SK-N-SH treated with all-trans-retinoic acid at 6 μM for 48 hours (cell line): ENCODE results near the gene RHBDF2.

Experiments used
- ATAC-seq: fragments of 200-7000 bp; cut with Tn5 transposase; 3 replicates; pipeline ENCODE4 v1.9.1; 2020; ENCODE audit warnings: mild to moderate bottlenecking, moderate library complexity
- ARNTL ChIP-seq: fragments of 450-650 bp; formaldehyde crosslinking; IDR thresholded peaks from 2 replicates; pipeline ENCODE4 v1.5.0; 2020; ENCODE audit warnings: low read depth, mild to moderate bottlenecking, moderate library complexity, borderline replicate concordance
- BACH2 ChIP-seq: fragments of 250-450 bp; sonication (Bioruptor Pico); IDR thresholded peaks from 2 replicates; pipeline ENCODE4 v1.9.0; 2021; ENCODE audit warnings: mild to moderate bottlenecking, borderline replicate concordance
- CSDC2 ChIP-seq: fragments of 250-450 bp; sonication (Bioruptor Pico); IDR thresholded peaks from 2 replicates; pipeline ENCODE4 v1.5.0; 2020; ENCODE audit warnings: mild to moderate bottlenecking, moderate library complexity
- ESRRG ChIP-seq: fragments of 250-450 bp; sonication (Bioruptor Pico); IDR thresholded peaks from 2 replicates; pipeline ENCODE4 v1.6.1; 2021; ENCODE audit warnings: mild to moderate bottlenecking
- GLIS3 ChIP-seq: fragments of 250-450 bp; sonication (Bioruptor Pico); IDR thresholded peaks from 2 replicates; pipeline ENCODE4 v1.5.0; 2020; ENCODE audit warnings: mild to moderate bottlenecking, moderate library complexity
- ISL1 ChIP-seq: fragments of 250-450 bp; sonication (Bioruptor Pico); IDR thresholded peaks from 2 replicates; pipeline ENCODE4 v2.1.2; 2022; ENCODE audit warnings: mild to moderate bottlenecking, moderate library complexity
- OSR1 ChIP-seq: fragments of 250-450 bp; sonication (Bioruptor Pico); IDR thresholded peaks from 2 replicates; pipeline ENCODE4 v1.8.0; 2022; ENCODE audit warnings: moderate library complexity, mild to moderate bottlenecking, inconsistent platforms
- PPARA ChIP-seq: fragments of 250-450 bp; sonication (Bioruptor Pico); IDR thresholded peaks from 2 replicates; pipeline ENCODE4 v1.5.0; 2020; ENCODE audit warnings: mild to moderate bottlenecking, borderline replicate concordance
- RARB ChIP-seq: fragments of 250-450 bp; sonication (Bioruptor Pico); IDR thresholded peaks from 2 replicates; pipeline ENCODE4 v1.8.0; 2021; ENCODE audit warnings: mild to moderate bottlenecking, moderate library complexity
- SNAI2 ChIP-seq: fragments of 250-450 bp; sonication (Bioruptor Pico); IDR thresholded peaks from 2 replicates; pipeline ENCODE4 v1.5.0; 2020; ENCODE audit warnings: mild to moderate bottlenecking, moderate library complexity
- TCF4 ChIP-seq: fragments of 250-450 bp; sonication (Bioruptor Pico); IDR thresholded peaks from 2 replicates; pipeline ENCODE4 v1.8.0; 2021; ENCODE audit warnings: mild to moderate bottlenecking, moderate library complexity, borderline replicate concordance
- TOX ChIP-seq: fragments of 250-450 bp; sonication (Bioruptor Pico); IDR thresholded peaks from 2 replicates; pipeline ENCODE4 v1.8.0; 2021; ENCODE audit warnings: mild to moderate bottlenecking, moderate library complexity, borderline replicate concordance
- TSHZ2 ChIP-seq: fragments of 250-450 bp; sonication (Bioruptor Pico); IDR thresholded peaks from 2 replicates; pipeline ENCODE4 v1.5.0; 2020; ENCODE audit warnings: mild to moderate bottlenecking, moderate library complexity
- ZC3H10 ChIP-seq: fragments of 250-450 bp; sonication (Bioruptor Pico); IDR thresholded peaks from 2 replicates; pipeline ENCODE4 v1.5.1; 2021; ENCODE audit warnings: mild to moderate bottlenecking, moderate library complexity
- ZFP3 ChIP-seq: fragments of 250-450 bp; sonication (Bioruptor Pico); IDR thresholded peaks from 2 replicates; pipeline ENCODE4 v1.5.0; 2020; ENCODE audit warnings: mild to moderate bottlenecking, moderate library complexity
- ZFP30 ChIP-seq: fragments of 450-650 bp; formaldehyde crosslinking; IDR thresholded peaks from 2 replicates; pipeline ENCODE4 v1.5.0; 2022; ENCODE audit warnings: mild to moderate bottlenecking, moderate library complexity
- ZNF565 ChIP-seq: fragments of 450-650 bp; formaldehyde crosslinking; conservative IDR thresholded peaks from 2 replicates; pipeline ENCODE4 v1.5.0; 2020; ENCODE audit warnings: low read depth, mild to moderate bottlenecking, moderate library complexity
- ZNF70 ChIP-seq: fragments of 450-650 bp; formaldehyde crosslinking; IDR thresholded peaks from 2 replicates; pipeline ENCODE4 v1.5.0; 2020; ENCODE audit warnings: mild to moderate bottlenecking, moderate library complexity
- ZNF8 ChIP-seq: fragments of 450-650 bp; formaldehyde crosslinking; IDR thresholded peaks from 2 replicates; pipeline ENCODE4 v1.5.0; 2020; ENCODE audit warnings: mild to moderate bottlenecking, moderate library complexity
- TF ChIP-seq, protein P1 (sequence below): fragments of 250-450 bp; sonication (Bioruptor Pico); IDR thresholded peaks from 2 replicates; pipeline ENCODE4 v1.8.0; 2021; ENCODE audit warnings: low read depth, mild to moderate bottlenecking, moderate library complexity, borderline replicate concordance
- TF ChIP-seq, protein P2 (sequence below): fragments of 250-450 bp; sonication (Bioruptor Pico); IDR thresholded peaks from 2 replicates; pipeline ENCODE4 v1.5.1; 2020; ENCODE audit warnings: low read depth, mild to moderate bottlenecking, moderate library complexity
- TF ChIP-seq, protein P3 (sequence below): fragments of 250-450 bp; sonication (Bioruptor Pico); IDR thresholded peaks from 2 replicates; pipeline ENCODE4 v1.5.1; 2021; ENCODE audit warnings: mild to moderate bottlenecking, moderate library complexity

Gene RHBDF2

GRCh38 chr17:76432004-76432403 is 69.2 kb downstream of the RHBDF2 start:
- no peak for ATAC-seq
- TF ChIP-seq ZC3H10 (CRISPR knock-in tag), result no peak

- ATAC-seq, result no peak
- TF ChIP-seq PPARA (CRISPR knock-in tag) (no peak), ZNF565 (CRISPR knock-in tag) (no peak), CSDC2 (CRISPR knock-in tag) (no peak), SNAI2 (CRISPR knock-in tag) (no peak), ZNF70 (no peak), ISL1 (no peak), TSHZ2 (CRISPR knock-in tag) (no peak), OSR1 (CRISPR knock-in tag) (no peak)
Measured at GRCh38 chr17:76431509-76431908, 69.7 kb downstream of the RHBDF2 start.

DNA sequence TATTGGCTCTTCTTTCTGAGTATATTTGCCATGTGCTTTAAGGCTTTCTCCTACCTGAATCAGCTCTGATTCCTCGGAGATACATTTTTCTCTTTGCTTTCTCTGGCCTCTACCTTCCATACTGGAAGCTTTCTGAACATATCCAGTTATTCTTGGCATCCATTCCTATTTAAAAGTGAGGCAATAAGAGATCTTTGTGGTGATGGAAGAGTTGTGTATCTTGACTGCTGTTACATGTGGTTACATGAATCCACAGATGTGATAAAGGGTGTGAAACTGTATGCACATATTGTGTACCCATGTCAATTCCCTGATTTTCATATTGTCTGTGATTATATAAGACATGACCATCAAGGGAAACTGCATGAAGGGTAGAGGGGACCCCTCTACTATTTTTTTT is 72.7 kb downstream of the RHBDF2 start:
- TF ChIP-seq ARNTL (CRISPR knock-in tag), result no peak
- TF ChIP-seq PPARA (CRISPR knock-in tag), result no peak
- TF ChIP-seq GLIS3 (CRISPR knock-in tag), result no peak
- TF ChIP-seq TCF4 (CRISPR knock-in tag), result no peak
- TF ChIP-seq, protein P1, sequence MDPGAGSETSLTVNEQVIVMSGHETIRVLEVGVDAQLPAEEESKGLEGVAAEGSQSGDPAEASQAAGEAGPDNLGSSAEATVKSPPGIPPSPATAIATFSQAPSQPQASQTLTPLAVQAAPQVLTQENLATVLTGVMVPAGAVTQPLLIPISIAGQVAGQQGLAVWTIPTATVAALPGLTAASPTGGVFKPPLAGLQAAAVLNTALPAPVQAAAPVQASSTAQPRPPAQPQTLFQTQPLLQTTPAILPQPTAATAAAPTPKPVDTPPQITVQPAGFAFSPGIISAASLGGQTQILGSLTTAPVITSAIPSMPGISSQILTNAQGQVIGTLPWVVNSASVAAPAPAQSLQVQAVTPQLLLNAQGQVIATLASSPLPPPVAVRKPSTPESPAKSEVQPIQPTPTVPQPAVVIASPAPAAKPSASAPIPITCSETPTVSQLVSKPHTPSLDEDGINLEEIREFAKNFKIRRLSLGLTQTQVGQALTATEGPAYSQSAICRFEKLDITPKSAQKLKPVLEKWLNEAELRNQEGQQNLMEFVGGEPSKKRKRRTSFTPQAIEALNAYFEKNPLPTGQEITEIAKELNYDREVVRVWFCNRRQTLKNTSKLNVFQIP (CRISPR knock-in tag), result no peak
- TF ChIP-seq, protein P2, sequence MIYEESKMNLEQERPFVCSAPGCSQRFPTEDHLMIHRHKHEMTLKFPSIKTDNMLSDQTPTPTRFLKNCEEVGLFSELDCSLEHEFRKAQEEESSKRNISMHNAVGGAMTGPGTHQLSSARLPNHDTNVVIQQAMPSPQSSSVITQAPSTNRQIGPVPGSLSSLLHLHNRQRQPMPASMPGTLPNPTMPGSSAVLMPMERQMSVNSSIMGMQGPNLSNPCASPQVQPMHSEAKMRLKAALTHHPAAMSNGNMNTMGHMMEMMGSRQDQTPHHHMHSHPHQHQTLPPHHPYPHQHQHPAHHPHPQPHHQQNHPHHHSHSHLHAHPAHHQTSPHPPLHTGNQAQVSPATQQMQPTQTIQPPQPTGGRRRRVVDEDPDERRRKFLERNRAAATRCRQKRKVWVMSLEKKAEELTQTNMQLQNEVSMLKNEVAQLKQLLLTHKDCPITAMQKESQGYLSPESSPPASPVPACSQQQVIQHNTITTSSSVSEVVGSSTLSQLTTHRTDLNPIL (CRISPR knock-in tag), result no peak
- TF ChIP-seq BACH2 (CRISPR knock-in tag), result no peak
- no peak for TF ChIP-seq ZFP30
- no peak for TF ChIP-seq RARB (CRISPR knock-in tag)
- TF ChIP-seq ZC3H10 (CRISPR knock-in tag), result no peak
- no peak for TF ChIP-seq OSR1 (CRISPR knock-in tag)
- TF ChIP-seq TOX, result no peak
- no peak for TF ChIP-seq ZNF565 (CRISPR knock-in tag)
- TF ChIP-seq ZFP3, result no peak
- TF ChIP-seq, protein P3, sequence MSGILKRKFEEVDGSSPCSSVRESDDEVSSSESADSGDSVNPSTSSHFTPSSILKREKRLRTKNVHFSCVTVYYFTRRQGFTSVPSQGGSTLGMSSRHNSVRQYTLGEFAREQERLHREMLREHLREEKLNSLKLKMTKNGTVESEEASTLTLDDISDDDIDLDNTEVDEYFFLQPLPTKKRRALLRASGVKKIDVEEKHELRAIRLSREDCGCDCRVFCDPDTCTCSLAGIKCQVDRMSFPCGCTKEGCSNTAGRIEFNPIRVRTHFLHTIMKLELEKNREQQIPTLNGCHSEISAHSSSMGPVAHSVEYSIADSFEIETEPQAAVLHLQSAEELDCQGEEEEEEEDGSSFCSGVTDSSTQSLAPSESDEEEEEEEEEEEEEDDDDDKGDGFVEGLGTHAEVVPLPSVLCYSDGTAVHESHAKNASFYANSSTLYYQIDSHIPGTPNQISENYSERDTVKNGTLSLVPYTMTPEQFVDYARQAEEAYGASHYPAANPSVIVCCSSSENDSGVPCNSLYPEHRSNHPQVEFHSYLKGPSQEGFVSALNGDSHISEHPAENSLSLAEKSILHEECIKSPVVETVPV (CRISPR knock-in tag), result no peak
- TF ChIP-seq ZNF70, result no peak
- TF ChIP-seq ZNF8 (CRISPR knock-in tag), result no peak
- no peak for TF ChIP-seq SNAI2 (CRISPR knock-in tag)
- no peak for ATAC-seq

- peak; percentile 45 for ATAC-seq
- TF ChIP-seq ZNF8 (CRISPR knock-in tag) (no peak), RARB (CRISPR knock-in tag) (no peak), SNAI2 (CRISPR knock-in tag) (no peak), ESRRG (CRISPR knock-in tag) (no peak), ZNF565 (CRISPR knock-in tag) (no peak), TCF4 (CRISPR knock-in tag) (no peak), ZFP3 (no peak), GLIS3 (CRISPR knock-in tag) (no peak)
- TF ChIP-seq, protein P3 (CRISPR knock-in tag), result no peak
Measured at GRCh38 chr17:76427501-76428231, 73.6 kb downstream of the RHBDF2 start.
